ENCODE results near the gene TBL1XR1.

TBL1XR1 gene

GRCh38 chr3:177110895-177111294, 86.4 kb downstream of the TBL1XR1 start:
- in situ Hi-C loops (cut with HindIII; ENCODE audit: low sequenced_read_pairs), result no loop called here

- in situ Hi-C loops (cut with HindIII; ENCODE audit: low sequenced_read_pairs), result no loop called here
Measured at GRCh38 chr3:177110386-177110785, 86.9 kb downstream of the TBL1XR1 start.

GRCh38 chr3:177109688-177110330, 87.5 kb downstream of the TBL1XR1 start:
- in situ Hi-C loops (cut with HindIII; ENCODE audit: low sequenced_read_pairs), result no loop called here

- in situ Hi-C loops (cut with HindIII; ENCODE audit: low sequenced_read_pairs), result no loop called here
Measured at GRCh38 chr3:177108648-177109047, 88.6 kb downstream of the TBL1XR1 start.

- in situ Hi-C loops (cut with HindIII; ENCODE audit: low sequenced_read_pairs), result no loop called here
Measured at GRCh38 chr3:177107461-177108239, 89.6 kb downstream of the TBL1XR1 start.

GRCh38 chr3:177106594-177106993, 90.7 kb downstream of the TBL1XR1 start:
- in situ Hi-C loops (cut with HindIII; ENCODE audit: low sequenced_read_pairs), result no loop called here

GRCh38 chr3:177106184-177106583, 91.1 kb downstream of the TBL1XR1 start:
- in situ Hi-C loops (cut with HindIII; ENCODE audit: low sequenced_read_pairs), result no loop called here

GRCh38 chr3:177105623-177106022, 91.7 kb downstream of the TBL1XR1 start:
- in situ Hi-C loops (cut with HindIII; ENCODE audit: low sequenced_read_pairs), result no loop called here

GRCh38 chr3:177104299-177104992, 92.8 kb downstream of the TBL1XR1 start:
- in situ Hi-C loops (cut with HindIII; ENCODE audit: low sequenced_read_pairs), result no loop called here

GRCh38 chr3:177102553-177102952, 94.7 kb downstream of the TBL1XR1 start:
- in situ Hi-C loops (cut with HindIII; ENCODE audit: low sequenced_read_pairs), result no loop called here

- in situ Hi-C loops (cut with HindIII; ENCODE audit: low sequenced_read_pairs), result no loop called here
Measured at GRCh38 chr3:177098551-177098950, 98.7 kb downstream of the TBL1XR1 start.

GRCh38 chr3:177096615-177097014, 100.7 kb downstream of the TBL1XR1 start:
- in situ Hi-C loops (cut with HindIII; ENCODE audit: low sequenced_read_pairs), result no loop called here

GRCh38 chr3:177093966-177094365, 103.3 kb downstream of the TBL1XR1 start:
- in situ Hi-C loops (cut with HindIII; ENCODE audit: low sequenced_read_pairs), result no loop called here

- in situ Hi-C loops (cut with HindIII; ENCODE audit: low sequenced_read_pairs), result no loop called here
Measured at GRCh38 chr3:177089901-177090300, 107.4 kb downstream of the TBL1XR1 start.

- in situ Hi-C loops (cut with HindIII; ENCODE audit: low sequenced_read_pairs), result no loop called here
Measured at GRCh38 chr3:177089110-177089509, 108.2 kb downstream of the TBL1XR1 start.

- in situ Hi-C loops (cut with HindIII; ENCODE audit: low sequenced_read_pairs), result no loop called here
Measured at GRCh38 chr3:177085794-177086193, 111.5 kb downstream of the TBL1XR1 start.

- in situ Hi-C loops (cut with HindIII; ENCODE audit: low sequenced_read_pairs), result no loop called here
Measured at GRCh38 chr3:177084616-177085015, 112.7 kb downstream of the TBL1XR1 start.

GRCh38 chr3:177080122-177080521, 117.2 kb downstream of the TBL1XR1 start:
- in situ Hi-C loops (cut with HindIII; ENCODE audit: low sequenced_read_pairs), result no loop called here

GRCh38 chr3:177079684-177080083, 117.6 kb downstream of the TBL1XR1 start:
- in situ Hi-C loops (cut with HindIII; ENCODE audit: low sequenced_read_pairs), result no loop called here

- in situ Hi-C loops (cut with HindIII; ENCODE audit: low sequenced_read_pairs), result no loop called here
Measured at GRCh38 chr3:177071496-177072156, 125.7 kb downstream of the TBL1XR1 start.

Measured in DLD1 (cell line).